ENCODE results near the gene GBE1. TPM values are rescaled to one million over a fixed set of nuclear protein-coding genes. Genes with fewer than 3 reads are reported as not detected.

Gene GBE1
- total and polyA plus RNA-seq, 11 donors, result 32.3 to 204 (median 95.9) TPM

- peaks cover 0 to 9% (median 0%) of the 10 kb centered on the region in 12 donors for H3K4me1 ChIP-seq
- no peaks in the 10 kb centered on the region for H3K27me3 ChIP-seq
- intact Hi-C loops (cut with DNase I), result no loop called here
- DNase-seq, result no peak
- WGBS, 4 donors, result 96 to 99% (median 99%) methylated on average over 2 of the region's 2 CpGs
- H3K27ac ChIP-seq, result no peak overlapping the region
- TF ChIP-seq POLR2A (IDR thresholded peaks at IDR 0.05) (no peak), CTCF (IDR thresholded peaks at IDR 0.05) (no peak)
- ATAC-seq, result no peak
- H3K36me3 ChIP-seq, result peaks cover 0 to 22% (median 8%) of the 10 kb centered on the region in 9 donors
- H3K9me3 ChIP-seq, result no peaks in the 10 kb centered on the region
- no peak overlapping the region for H3K4me3 ChIP-seq
These were observed 66.1 kb downstream of the GBE1 start for GRCh38 chr3:81695302-81695701.

GRCh38 chr3:81694662-81695061 lies 66.8 kb downstream of the GBE1 start:
- DNase-seq (no peak), ATAC-seq (no peak)
- H3K4me3 ChIP-seq, result no peak overlapping the region
- TF ChIP-seq CTCF (IDR thresholded peaks at IDR 0.05), result no peak
- TF ChIP-seq POLR2A (IDR thresholded peaks at IDR 0.05), result no peak
- H3K27ac ChIP-seq, result no peak overlapping the region
- no peaks in the 10 kb centered on the region for H3K27me3 ChIP-seq
- H3K9me3 ChIP-seq, result no peaks in the 10 kb centered on the region
- intact Hi-C loops (cut with DNase I), result no loop called here
- H3K36me3 ChIP-seq, result peaks cover 0 to 16% (median 5%) of the 10 kb centered on the region in 9 donors
- 93 to 95% (median 94%) methylated on average over 5 of the region's 5 CpGs for WGBS, 4 donors
- peaks cover 0 to 9% (median 0%) of the 10 kb centered on the region in 12 donors for H3K4me1 ChIP-seq

- Histone ChIP-seq H3K9me3 (no peaks in the 10 kb centered on the region), H3K27me3 (no peaks in the 10 kb centered on the region), H3K36me3 (peaks cover 0 to 9% (median 0%) of the 10 kb centered on the region in 9 donors), H3K4me1 (peaks cover 0 to 9% (median 0%) of the 10 kb centered on the region in 12 donors), H3K4me3 (no peak overlapping the region), H3K27ac (no peak overlapping the region)
- WGBS, 4 donors, result 71 to 82% (median 80%) methylated on average over 1 of the region's 1 CpG
- intact Hi-C loops (cut with DNase I), result no loop called here
- TF ChIP-seq POLR2A (IDR thresholded peaks at IDR 0.05) (no peak), CTCF (IDR thresholded peaks at IDR 0.05) (no peak)
- ATAC-seq, result no peak
- no peak for DNase-seq
These were observed 68.7 kb downstream of the GBE1 start for GRCh38 chr3:81692766-81693165.

DNA sequence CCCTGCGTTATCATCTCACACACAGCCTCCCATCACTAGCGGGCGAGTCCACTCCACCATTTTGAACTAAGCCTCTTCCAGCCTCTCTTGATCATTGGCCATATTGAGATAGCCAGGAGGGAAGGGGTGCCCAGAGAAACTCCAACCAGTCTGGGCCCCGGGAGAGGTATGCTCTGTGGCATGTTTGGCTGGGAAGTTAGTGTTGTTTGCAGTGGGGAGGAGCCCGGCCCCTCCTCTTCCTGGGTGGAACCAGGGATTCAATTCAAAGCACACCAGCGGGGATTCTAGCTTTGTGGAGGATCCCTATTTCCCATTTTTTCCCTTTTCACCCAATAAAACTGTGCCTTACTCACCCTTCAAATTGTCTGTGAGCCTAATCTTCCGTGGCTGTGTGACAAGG lies 71.8 kb downstream of the GBE1 start:
- TF ChIP-seq POLR2A (IDR thresholded peaks at IDR 0.05), result no peak
- TF ChIP-seq CTCF (IDR thresholded peaks at IDR 0.05), result no peak
- Histone ChIP-seq H3K4me3 (no peak overlapping the region), H3K27ac (no peak overlapping the region), H3K27me3 (no peaks in the 10 kb centered on the region), H3K4me1 (peaks cover 0 to 10% (median 4%) of the 10 kb centered on the region in 12 donors), H3K36me3 (peaks cover 0 to 24% (median 0%) of the 10 kb centered on the region in 9 donors), H3K9me3 (no peaks in the 10 kb centered on the region)
- ATAC-seq (no peak), DNase-seq (no peak)
- 92 to 94% (median 93%) methylated on average over 7 of the region's 7 CpGs for WGBS, 4 donors
- intact Hi-C loops (cut with DNase I), result no loop called here
